HG03108 (cell line): ENCODE results near the gene KLHDC8A.
"Not testable (repeated sequence)": the region's sequence is repeated elsewhere in the genome, so short reads cannot be mapped to it uniquely, and the experiment has no call there.

Experiments used
- ATAC-seq: cut with Tn5 transposase; IDR thresholded peaks from one replicate; pipeline ENCODE4 v1.9.1; 2021; ENCODE audit warnings: moderate library complexity; ENCODE audit not compliant: unreplicated experiment

Gene KLHDC8A

GRCh38 chr1:205371871-205372660 is 15.3 kb upstream of the KLHDC8A start:
- ATAC-seq, result no peak

DNA sequence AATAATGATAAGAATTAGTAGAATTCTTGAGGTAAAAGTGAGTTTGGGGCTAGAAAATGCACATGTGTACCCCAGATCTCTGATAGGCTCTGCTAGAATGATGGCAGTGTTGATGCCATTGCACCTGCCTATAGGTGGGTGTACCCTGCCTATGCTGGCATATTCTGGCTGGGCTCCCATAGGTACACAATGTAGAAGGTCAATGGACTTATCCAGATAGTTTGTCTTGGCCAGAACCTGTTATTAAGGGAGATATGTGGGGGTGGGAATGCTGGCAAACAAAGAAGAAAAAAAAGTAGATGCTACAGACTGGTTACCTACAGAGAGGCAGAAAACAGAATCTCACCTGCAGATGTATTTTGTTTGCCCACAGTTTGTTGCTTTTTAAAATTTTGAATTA is 14.1 kb upstream of the KLHDC8A start:
- ATAC-seq, result no peak

DNA sequence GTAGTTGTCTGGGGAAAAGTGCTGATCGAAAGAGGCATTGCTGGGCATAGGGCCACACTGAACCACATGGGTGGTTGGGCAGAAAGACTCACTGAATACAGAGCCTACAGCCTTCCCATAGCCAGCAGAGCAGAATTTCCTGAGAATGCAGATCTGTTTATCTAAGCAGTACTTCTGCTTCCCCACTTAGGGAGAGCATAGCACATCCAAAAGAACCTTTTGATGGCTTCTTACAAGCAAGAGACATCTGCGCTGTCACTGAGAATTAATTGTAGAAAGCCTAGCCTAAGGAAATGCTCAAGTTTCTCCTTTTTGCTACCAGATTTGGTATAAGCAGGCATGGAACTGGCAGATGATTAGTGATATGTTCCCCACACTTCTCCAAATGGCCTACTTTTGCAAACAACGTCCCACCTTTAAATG is 13.0 kb upstream of the KLHDC8A start:
- ATAC-seq, result no peak

DNA sequence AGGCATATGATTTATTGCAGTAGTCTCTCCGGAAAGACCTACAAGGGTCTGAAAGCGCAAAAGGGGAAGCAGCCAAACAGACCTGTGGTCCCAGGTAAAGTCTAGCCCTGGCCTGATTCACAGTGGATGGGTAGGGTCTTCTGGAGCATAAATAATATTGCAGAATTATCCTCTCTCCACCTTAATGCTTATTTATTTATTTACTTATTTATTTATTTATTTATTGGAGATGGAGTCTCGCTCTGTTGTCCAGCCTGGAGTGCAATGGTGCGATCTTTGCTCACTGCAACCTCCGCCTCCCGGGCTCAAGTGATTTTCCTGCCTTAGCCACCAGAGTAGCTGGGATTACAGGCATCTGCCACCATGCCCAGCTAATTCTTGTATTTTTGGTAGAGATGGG is 11.8 kb upstream of the KLHDC8A start:
- no peak for ATAC-seq

GRCh38 chr1:205365945-205366463 is 9.3 kb upstream of the KLHDC8A start:
- no peak for ATAC-seq

DNA sequence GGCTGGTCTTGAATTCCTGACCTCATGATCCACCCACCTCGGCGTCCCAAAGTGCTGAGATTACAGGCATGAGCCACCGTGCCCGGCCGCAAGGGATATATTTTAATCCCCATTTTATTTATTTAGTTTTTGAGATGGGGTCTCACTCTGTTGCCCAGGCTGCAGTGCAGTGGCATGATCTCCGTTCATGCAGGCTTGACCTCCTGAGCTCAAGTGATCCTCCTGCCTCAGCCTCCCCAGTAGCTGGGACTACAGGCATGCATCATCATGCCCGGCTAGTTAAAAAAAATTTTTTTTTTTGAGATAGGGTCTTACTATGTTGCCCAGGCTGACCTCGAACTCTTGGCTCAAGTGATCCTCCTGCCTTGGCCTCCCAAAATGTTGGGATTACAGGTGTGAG is 8.4 kb upstream of the KLHDC8A start:
- ATAC-seq, result not testable (repeated sequence)

- ATAC-seq, result no peak
These were observed 4.2 kb upstream of the KLHDC8A start for GRCh38 chr1:205360891-205361290.

DNA sequence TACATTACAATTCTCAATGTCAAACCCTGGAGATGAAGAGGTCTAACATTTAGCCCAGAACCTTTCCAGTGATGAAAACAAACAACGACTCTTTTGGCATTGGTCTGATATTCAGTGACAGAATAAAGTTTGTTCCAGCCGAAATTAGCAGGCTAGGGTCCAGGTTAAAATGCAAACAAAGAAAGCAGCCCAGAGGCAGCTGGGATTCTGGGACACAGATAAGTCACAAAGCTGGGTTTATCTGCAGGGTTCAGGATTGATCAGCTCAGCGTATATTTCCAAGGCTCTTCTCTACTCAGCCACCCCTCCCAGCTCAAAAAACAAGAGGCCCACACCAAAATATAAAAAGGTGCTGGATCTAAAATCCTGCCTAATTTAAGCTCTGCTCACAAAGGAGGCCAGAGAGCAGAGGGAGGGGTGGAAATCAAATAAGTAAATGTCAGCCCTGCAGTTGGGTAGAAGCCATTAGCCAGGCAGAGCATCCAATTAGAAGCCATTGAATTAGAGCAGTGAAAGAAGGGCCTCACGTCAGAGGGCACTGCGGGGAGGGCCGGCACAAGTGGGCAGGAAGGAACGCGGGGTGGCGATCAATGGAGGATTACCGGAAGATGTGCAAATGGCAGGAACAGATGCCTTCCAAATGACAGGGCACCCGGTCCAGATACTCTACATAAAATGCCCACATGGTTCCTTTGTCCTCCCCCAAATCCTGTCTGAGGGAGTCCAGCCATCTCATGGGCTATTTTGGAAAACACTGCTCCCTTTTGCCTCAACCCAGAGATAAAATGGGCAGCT is 3.2 kb upstream of the KLHDC8A start:
- ATAC-seq, result no peak

- no peak for ATAC-seq
These were observed 1.9 kb upstream of the KLHDC8A start for GRCh38 chr1:205358579-205358978.

- ATAC-seq, result no peak
These were observed 845 bp upstream of the KLHDC8A start for GRCh38 chr1:205357567-205357966.

- ATAC-seq, result no peak
These were observed 1.7 kb downstream of the KLHDC8A start for GRCh38 chr1:205355075-205355453.

DNA sequence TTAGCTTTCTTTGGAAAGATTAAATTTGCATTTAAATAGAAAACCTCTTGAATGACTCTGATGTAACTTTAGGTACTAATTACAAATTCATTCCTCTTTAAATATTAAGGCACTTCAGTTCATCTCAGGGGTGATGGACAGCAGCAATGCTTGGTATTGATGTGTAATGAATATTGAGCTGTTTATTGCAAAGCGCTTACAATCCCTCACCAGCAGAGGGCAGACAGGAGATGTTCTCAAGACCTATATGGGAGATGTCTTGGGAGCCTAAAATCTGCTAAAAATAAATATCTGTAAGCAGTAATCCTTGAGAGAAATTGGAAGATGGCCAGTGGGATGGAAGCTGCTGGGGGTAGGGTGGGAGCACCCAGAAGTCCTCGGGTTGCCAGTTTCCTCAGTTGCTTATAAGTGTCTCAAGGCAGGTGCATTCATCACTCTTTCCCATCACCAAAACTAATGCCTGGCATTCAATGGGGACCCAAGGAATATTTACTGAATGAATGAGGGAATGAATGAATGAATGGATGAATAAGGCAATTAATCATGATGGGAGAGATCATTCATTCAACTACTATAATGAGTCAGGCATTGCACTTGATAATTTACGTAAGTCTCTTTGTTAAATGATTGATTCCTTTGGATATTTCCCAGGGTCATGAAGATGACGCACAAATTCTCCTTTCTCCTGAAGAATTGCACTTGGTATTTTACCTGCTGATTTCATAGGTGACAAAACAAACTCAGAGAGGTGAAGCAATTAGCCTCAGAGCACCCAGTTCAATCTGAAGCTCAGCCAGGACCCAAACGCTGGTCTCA is 2.3 kb downstream of the KLHDC8A start:
- no peak for ATAC-seq

DNA sequence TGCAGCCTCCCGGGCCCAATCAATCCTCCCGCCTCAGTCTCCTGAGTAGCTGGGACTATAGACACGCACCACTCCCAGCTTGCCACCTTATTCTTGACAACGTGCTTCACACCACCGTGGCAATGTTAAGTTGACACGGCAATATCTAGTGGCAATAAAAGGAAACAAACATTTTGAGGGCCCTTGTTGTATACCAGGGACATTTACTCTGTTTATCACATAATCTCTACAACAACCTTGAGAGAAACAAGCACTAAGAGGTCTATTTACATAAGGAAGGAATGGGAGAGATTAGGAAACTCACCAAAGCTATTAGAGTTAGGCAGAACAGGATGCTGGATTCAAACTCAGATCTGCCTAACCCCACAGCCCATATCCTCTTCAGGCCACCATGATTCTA is 3.1 kb downstream of the KLHDC8A start:
- ATAC-seq, result no peak

GRCh38 chr1:205353191-205353590 is 3.5 kb downstream of the KLHDC8A start:
- ATAC-seq, result no peak

DNA sequence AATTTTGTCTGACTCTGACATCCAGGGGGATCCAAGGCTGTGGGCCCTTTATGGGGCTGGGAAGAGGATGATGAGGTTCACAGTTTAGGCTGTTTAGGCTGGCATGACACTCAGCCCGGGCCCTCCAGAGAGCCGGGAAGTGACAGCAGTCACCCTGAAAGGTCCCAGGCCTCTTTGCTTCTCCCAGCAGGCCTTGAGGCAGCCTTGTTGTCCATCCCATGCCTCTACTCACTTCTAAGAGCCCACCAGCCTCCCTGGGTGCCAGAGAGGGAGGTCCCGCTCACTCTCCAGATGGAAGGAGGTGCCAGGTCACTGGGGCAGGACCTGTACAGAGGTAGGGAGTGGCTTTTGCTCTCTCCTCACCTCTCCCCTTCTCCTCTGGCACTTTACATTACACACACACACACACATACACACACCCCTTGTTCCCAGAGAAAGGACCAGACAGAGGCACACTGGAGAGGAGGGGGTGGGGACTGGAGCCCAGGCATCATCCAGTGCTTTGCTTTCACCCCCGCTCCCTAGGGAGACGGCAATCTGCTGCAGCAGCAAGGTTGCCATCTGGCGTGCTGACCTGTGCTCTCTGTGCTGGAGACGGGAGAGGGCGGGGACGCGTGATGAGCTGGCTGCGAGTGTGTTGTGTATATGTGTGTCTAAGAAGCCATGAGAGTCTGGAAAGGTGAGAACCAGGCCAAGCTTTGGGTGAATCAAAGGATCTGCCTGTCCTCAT is 4.6 kb downstream of the KLHDC8A start:
- ATAC-seq, result no peak

GRCh38 chr1:205350691-205351141 is 6.0 kb downstream of the KLHDC8A start:
- no peak for ATAC-seq

- ATAC-seq, result no peak
These were observed 6.6 kb downstream of the KLHDC8A start for GRCh38 chr1:205350124-205350523.

- ATAC-seq, result no peak
These were observed 7.9 kb downstream of the KLHDC8A start for GRCh38 chr1:205348554-205349487.

DNA sequence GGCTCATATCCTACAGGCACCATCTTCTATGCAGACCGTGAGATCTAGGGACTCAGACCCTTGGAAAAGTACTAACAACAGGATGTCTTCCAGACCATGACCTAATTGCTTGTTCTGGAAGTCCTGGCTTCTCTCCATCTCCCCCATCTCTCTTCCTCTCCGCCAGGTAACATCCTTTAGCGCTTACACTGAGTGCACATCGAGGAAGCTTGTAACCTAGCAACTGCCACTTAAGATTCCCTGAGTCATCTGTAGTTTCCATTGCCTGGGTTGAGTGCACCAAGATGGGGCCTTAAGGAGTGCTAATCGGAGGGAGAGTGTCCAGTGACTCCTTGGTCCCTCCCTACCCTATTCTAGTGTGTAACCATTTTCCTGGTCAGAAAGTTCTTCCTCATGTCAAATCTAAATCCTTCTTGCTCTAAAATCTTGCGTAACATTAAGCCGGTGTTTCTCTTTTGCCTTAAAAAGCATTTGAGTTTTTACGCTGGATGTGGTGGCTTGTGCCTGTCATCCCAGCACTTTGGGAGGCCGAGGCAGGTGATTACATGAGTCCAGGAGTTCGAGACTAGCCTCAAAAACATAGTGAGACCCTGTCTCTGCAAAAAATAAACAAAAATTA is 9.7 kb downstream of the KLHDC8A start:
- no peak for ATAC-seq
